MCF 10A (cell line): ENCODE results near the gene OTUD4. TPM values are rescaled to one million over a fixed set of nuclear protein-coding genes. Genes with fewer than 3 reads are reported as not detected.

Experiments used
- BruUV-seq: library from RNA; stranded (reverse); fragments of 400-500 nt; replicated peaks from 2 replicates; lab custom pipeline; 2021; lab: Mats Ljungman, UMichigan
- CTCF ChIA-PET: fragments of 300-600 bp; sonication (Branson Sonifier 250); formaldehyde crosslinking; extraction: SDS; loops from one replicate; lab custom pipeline; 2021; ENCODE audit warnings: antibody characterized with exemption, inconsistent platforms; lab: Yijun Ruan, JAX
- POLR2A ChIA-PET: fragments of 300-600, 350-650 bp; sonication (Branson Sonifier 250); formaldehyde crosslinking; extraction: SDS; loops from one replicate; lab custom pipeline; 2020; ENCODE audit warnings: antibody characterized with exemption, inconsistent platforms; lab: Yijun Ruan, JAX
- DNase-seq: peaks from one replicate; pipeline ENCODE4 v3.0.0-alpha.2; 2018; ENCODE audit not compliant: unreplicated experiment
- H3K27ac Mint-ChIP-seq: one replicate; pipeline ENCODE4 v1.8.0; 2022; ENCODE audit warnings: mild to moderate bottlenecking, low read depth, mixed read lengths; ENCODE audit not compliant: unreplicated experiment
- H3K27me3 Mint-ChIP-seq: one replicate; pipeline ENCODE4 v1.8.0; 2022; ENCODE audit warnings: mixed read lengths; ENCODE audit not compliant: insufficient read depth, unreplicated experiment
- H3K36me3 Mint-ChIP-seq: one replicate; pipeline ENCODE4 v1.8.0; 2022; ENCODE audit warnings: mild to moderate bottlenecking, moderate library complexity, mixed read lengths; ENCODE audit not compliant: insufficient read depth, unreplicated experiment
- H3K4me1 Mint-ChIP-seq: one replicate; pipeline ENCODE4 v1.8.0; 2022; ENCODE audit warnings: mixed read lengths; ENCODE audit not compliant: insufficient read depth, unreplicated experiment
- H3K4me3 Mint-ChIP-seq: one replicate; pipeline ENCODE4 v1.8.0; 2022; ENCODE audit warnings: mild to moderate bottlenecking, moderate library complexity, mixed read lengths; ENCODE audit not compliant: unreplicated experiment
- H3K9me3 Mint-ChIP-seq: one replicate; pipeline ENCODE4 v1.8.0; 2022; ENCODE audit warnings: mixed read lengths; ENCODE audit not compliant: unreplicated experiment
- intact Hi-C: fragments of 100-400 bp; cut with micrococcal nuclease; formaldehyde crosslinking; loops from 2 replicates; pipeline ENCODE4 v1.14.1; 2022
- total RNA-seq: library from RNA; stranded (reverse); gene quantifications from 2 replicates; pipeline ENCODE4 v1.2.3, GENCODE V29; 2022
- TF ChIP-seq, protein P1 (sequence below): fragments of 200-600 bp; IDR thresholded peaks from one replicate; pipeline ENCODE4 v1.8.0; 2022; ENCODE audit warnings: antibody characterized with exemption, mild to moderate bottlenecking; ENCODE audit not compliant: unreplicated experiment

The OTUD4 gene
- total RNA-seq, 1 experiment from 2014 or later = 68.0 TPM

DNA sequence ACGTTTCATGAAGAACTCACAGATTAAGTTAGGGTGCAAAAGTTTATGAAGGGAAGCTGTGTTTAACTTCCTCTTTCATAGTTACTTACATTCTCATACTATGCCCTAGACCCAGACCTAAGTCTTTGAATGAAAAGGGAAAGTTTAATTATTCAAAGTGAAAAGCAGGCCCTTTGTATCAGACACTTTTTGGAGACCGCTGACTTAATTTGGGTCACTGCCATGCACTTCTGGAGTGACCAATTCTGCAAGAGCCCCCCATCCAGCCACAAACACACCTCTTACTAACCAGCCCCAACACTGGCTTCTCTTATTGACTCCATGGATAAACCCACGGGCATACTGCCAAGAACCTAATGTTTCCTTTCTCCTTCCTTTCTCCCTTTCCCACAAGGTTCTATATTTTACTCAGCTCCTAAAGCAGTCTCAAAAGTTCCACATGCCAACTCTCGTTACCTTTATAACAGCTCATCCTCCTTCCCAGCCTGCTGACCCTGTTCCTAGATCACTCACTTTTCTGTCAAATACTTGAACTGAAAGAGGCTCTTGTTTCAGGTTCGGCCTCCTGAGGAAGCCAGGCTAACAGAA lies 47.8 kb downstream of the OTUD4 start:
- Mint-ChIP-seq H3K4me3 (no peak overlapping the region), H3K36me3 (peaks cover 56% of the 10 kb centered on the region), H3K4me1 (peaks cover 25% of the 10 kb centered on the region), H3K27me3 (no peaks in the 10 kb centered on the region), H3K9me3 (no peaks in the 10 kb centered on the region), H3K27ac (no peak overlapping the region)
- ChIA-PET POLR2A (interaction anchor here (0.6 to 1.8 kb wide), 4 partner anchors 9 to 490 kb away, joined by 3 to 5 read pairs (median 4); no protein-coding TSS in a partner anchor), CTCF (no interaction called here)
- intact Hi-C loops = no loop called here
- TF ChIP-seq, protein P1, sequence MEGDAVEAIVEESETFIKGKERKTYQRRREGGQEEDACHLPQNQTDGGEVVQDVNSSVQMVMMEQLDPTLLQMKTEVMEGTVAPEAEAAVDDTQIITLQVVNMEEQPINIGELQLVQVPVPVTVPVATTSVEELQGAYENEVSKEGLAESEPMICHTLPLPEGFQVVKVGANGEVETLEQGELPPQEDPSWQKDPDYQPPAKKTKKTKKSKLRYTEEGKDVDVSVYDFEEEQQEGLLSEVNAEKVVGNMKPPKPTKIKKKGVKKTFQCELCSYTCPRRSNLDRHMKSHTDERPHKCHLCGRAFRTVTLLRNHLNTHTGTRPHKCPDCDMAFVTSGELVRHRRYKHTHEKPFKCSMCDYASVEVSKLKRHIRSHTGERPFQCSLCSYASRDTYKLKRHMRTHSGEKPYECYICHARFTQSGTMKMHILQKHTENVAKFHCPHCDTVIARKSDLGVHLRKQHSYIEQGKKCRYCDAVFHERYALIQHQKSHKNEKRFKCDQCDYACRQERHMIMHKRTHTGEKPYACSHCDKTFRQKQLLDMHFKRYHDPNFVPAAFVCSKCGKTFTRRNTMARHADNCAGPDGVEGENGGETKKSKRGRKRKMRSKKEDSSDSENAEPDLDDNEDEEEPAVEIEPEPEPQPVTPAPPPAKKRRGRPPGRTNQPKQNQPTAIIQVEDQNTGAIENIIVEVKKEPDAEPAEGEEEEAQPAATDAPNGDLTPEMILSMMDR = no peak
- peak; percentile 11 for DNase-seq
- no TSS peak for BruUV-seq

DNA sequence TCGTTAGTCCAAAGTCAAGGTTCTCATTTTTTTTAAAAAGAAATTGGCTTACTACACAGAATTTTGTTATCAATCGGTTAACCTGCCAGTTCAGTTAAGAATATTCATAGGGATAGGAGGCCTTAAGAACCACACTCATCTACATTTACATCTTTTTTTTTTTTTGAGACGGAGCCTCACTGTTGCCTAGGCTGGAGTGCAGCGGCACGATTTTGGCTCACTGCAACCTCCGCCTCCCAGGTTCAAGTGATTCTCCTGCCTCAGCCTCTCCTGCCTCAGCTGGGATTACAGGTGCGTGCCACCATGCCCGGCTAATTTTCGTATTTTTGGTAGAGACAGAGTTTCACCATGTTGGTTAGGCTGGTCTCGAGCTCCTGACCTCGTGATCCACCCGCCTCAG lies 48.5 kb downstream of the OTUD4 start:
- H3K9me3 Mint-ChIP-seq = no peaks in the 10 kb centered on the region
- CTCF ChIA-PET = no interaction called here
- POLR2A ChIA-PET = interaction anchor here (0.7 to 1.8 kb wide), 3 partner anchors 10 to 46 kb away, joined by 3 to 5 read pairs (median 4); no protein-coding TSS in a partner anchor
- H3K4me3 Mint-ChIP-seq = no peak overlapping the region
- H3K4me1 Mint-ChIP-seq = peaks cover 21% of the 10 kb centered on the region
- no peak overlapping the region for H3K27ac Mint-ChIP-seq
- H3K27me3 Mint-ChIP-seq = no peaks in the 10 kb centered on the region
- TF ChIP-seq, protein P1 = no peak
- peaks cover 55% of the 10 kb centered on the region for H3K36me3 Mint-ChIP-seq
- no TSS peak for BruUV-seq
- intact Hi-C loops = no loop called here
- DNase-seq = no peak

DNA sequence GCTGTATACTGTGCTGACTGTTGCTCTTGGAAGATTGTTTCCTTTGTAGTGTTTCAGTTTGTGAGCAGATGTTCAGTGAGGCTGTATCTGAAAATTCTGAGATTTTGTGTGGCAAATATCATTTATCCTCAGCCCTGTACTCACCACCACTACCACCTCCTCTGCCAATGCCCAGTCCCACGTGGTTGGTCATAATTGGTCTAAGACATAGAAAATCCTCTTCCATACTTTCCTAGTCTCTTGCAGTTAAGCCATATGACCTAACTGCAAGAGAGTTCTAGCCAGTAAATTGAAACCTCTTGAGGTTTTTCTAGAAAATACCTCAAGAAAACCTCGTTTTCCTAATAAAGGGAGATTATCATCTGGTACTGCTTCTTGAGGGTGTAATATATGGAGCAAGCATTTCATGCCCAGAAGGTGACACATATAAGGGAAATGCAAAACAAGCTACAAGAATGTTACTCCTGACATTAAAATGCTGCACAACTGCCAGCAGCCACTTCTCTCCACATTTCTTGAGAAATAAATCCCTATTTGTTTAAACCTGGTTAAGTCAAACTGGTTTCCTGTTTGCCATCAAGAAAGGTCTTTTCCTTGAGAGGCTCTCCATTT lies 49.5 kb downstream of the OTUD4 start:
- Mint-ChIP-seq H3K4me1 (peaks cover 21% of the 10 kb centered on the region), H3K27ac (peak overlapping the region; percentile 49), H3K27me3 (no peaks in the 10 kb centered on the region), H3K36me3 (peaks cover 60% of the 10 kb centered on the region), H3K4me3 (peak overlapping the region; percentile 6), H3K9me3 (no peaks in the 10 kb centered on the region)
- no TSS peak for BruUV-seq
- intact Hi-C loops = no loop called here
- ChIA-PET POLR2A (interaction anchor here (0.6 to 0.7 kb wide), 2 partner anchors 47 to 1618 kb away, joined by 3 to 4 read pairs; no protein-coding TSS in a partner anchor), CTCF (no interaction called here)
- peak; percentile 24 for DNase-seq
- TF ChIP-seq, protein P1 = no peak

DNA sequence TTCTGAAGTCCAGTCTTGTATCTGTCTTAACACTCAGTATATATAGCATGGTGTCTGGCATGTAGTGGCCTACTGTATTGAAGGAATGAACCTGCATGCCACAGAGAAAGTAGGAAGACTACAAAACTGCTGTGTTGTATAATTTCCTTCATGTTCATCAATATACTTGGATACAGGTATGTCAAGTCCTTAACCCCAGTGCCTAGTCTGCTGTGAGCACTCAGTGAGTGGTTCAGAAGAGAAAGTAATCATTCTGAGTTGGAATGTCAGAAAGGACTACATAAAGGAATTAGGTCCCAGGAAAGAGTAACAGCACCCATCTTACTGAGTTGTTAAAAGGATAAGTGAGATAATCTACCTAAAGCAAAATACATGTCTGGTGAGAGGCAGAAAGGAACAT lies 50.3 kb downstream of the OTUD4 start:
- H3K27me3 Mint-ChIP-seq = no peaks in the 10 kb centered on the region
- TF ChIP-seq, protein P1 = no peak
- H3K36me3 Mint-ChIP-seq = peaks cover 62% of the 10 kb centered on the region
- BruUV-seq = no TSS peak
- CTCF ChIA-PET = no interaction called here
- intact Hi-C loops = no loop called here
- POLR2A ChIA-PET = no interaction called here
- H3K27ac Mint-ChIP-seq = peak overlapping the region; percentile 49
- H3K9me3 Mint-ChIP-seq = no peaks in the 10 kb centered on the region
- no peak for DNase-seq
- peaks cover 21% of the 10 kb centered on the region for H3K4me1 Mint-ChIP-seq
- no peak overlapping the region for H3K4me3 Mint-ChIP-seq
